Measurements from ENCODE around the gene SUV39H1.
"Not testable (repeated sequence)": the region's sequence is repeated elsewhere in the genome, so short reads cannot be mapped to it uniquely, and the experiment has no call there.

Gene SUV39H1

DNA sequence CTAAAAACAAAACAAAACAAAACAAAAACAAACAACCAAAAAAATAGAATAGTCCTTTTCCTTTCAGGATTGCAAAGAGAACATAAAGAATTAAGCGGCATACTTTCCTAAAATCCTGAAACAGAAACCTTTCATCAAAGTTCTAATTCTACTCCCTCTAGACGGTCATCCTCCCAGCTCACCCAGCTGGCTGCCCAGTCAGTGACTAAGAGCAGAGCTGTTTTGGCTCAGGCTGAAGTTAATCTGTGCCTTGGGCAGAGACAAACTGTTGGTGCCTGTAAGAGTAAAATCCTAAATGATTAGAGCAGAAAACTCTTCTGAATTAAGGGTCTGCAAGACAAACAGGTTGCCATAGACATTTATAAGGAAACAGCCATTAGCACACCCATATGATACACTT is 30.5 kb upstream of the SUV39H1 start:
- Histone ChIP-seq H3K4me2 (ENCODE audit: low read length) (no peak overlapping the region), H4K8ac (ENCODE audit: low read depth, low read length) (no peak overlapping the region), H3K4me1 (ENCODE audit: control insufficient read depth in 1 of 2, insufficient read depth in 2 of 2, low read length in 2 of 2) (no peaks in the 10 kb centered on the region), H2AFZ (ENCODE audit: insufficient read depth, low read length, poor library complexity) (no peak overlapping the region), H3K27ac (ENCODE audit: low read depth, low read length) (no peak overlapping the region), H3K36me3 (ENCODE audit: control insufficient read depth in 1 of 2, insufficient read depth in 2 of 2, low read length in 2 of 2) (no peaks in the 10 kb centered on the region), H3K14ac (ENCODE audit: low read length) (no peak overlapping the region), H4K12ac (ENCODE audit: low read depth, low read length) (no peak overlapping the region), H2BK12ac (ENCODE audit: low read length) (no peak overlapping the region), H3K27me3 (ENCODE audit: insufficient read depth, low read length) (no peaks in the 10 kb centered on the region), H2BK120ac (ENCODE audit: insufficient read depth, low read length, poor library complexity) (no peak overlapping the region), H3K4me3 (ENCODE audit: low read depth, low read length) (no peak overlapping the region), H3K23ac (ENCODE audit: low read length) (no peak overlapping the region), H3K79me1 (ENCODE audit: low read length) (no peaks in the 10 kb centered on the region), H4K91ac (ENCODE audit: low read depth, low read length) (no peak overlapping the region), H3K18ac (ENCODE audit: low read length) (no peak overlapping the region), H3K9me3 (ENCODE audit: insufficient read depth, low read depth, low read length) (no peaks in the 10 kb centered on the region), H2BK5ac (ENCODE audit: low read depth, low read length, poor library complexity) (no peak overlapping the region), H3K9ac (ENCODE audit: low read length) (no peak overlapping the region), H3K4ac (ENCODE audit: low read depth, low read length) (no peak overlapping the region), H2AK5ac (ENCODE audit: low read length) (no peak overlapping the region), H3K79me2 (ENCODE audit: control insufficient read depth, insufficient read depth, low read length, poor library complexity) (no peaks in the 10 kb centered on the region)
- DNase-seq, result no peak
- WGBS (ENCODE audit: extremely low coverage, insufficient coverage, insufficient read length), result no CpG with 5 or more reads among the region's 2 CpGs

DNA sequence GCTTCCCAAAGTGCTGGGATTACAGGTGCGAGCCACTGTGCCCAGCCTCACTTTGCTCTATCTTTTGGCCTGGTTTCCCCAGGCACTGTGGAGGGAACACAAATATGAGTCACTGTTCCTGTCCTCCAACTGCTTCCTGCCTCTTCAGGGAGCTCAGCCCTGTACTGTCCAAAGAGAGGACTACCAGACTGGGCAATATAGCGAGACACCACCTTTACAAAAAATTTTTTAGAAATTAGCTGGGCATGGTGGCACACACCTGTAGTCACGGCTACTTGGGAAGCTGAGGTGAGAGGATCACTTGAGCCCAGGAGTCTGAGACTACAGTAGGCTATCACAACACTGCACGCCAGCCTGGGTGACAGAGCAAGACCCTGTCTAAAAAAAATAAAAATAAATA is 29.9 kb upstream of the SUV39H1 start:
- Histone ChIP-seq H2BK120ac (ENCODE audit: insufficient read depth, low read length, poor library complexity) (no peak overlapping the region), H3K4me3 (ENCODE audit: low read depth, low read length) (no peak overlapping the region), H3K79me1 (ENCODE audit: low read length) (no peaks in the 10 kb centered on the region), H2AFZ (ENCODE audit: insufficient read depth, low read length, poor library complexity) (no peak overlapping the region), H4K91ac (ENCODE audit: low read depth, low read length) (no peak overlapping the region), H3K27me3 (ENCODE audit: insufficient read depth, low read length) (no peaks in the 10 kb centered on the region), H3K79me2 (ENCODE audit: control insufficient read depth, insufficient read depth, low read length, poor library complexity) (no peaks in the 10 kb centered on the region), H3K4me2 (ENCODE audit: low read length) (no peak overlapping the region), H4K8ac (ENCODE audit: low read depth, low read length) (no peak overlapping the region), H3K36me3 (ENCODE audit: control insufficient read depth in 1 of 2, insufficient read depth in 2 of 2, low read length in 2 of 2) (no peaks in the 10 kb centered on the region), H2BK5ac (ENCODE audit: low read depth, low read length, poor library complexity) (no peak overlapping the region), H3K27ac (ENCODE audit: low read depth, low read length) (no peak overlapping the region), H3K4ac (ENCODE audit: low read depth, low read length) (no peak overlapping the region), H3K23ac (ENCODE audit: low read length) (no peak overlapping the region), H4K12ac (ENCODE audit: low read depth, low read length) (no peak overlapping the region), H2BK12ac (ENCODE audit: low read length) (no peak overlapping the region), H3K4me1 (ENCODE audit: control insufficient read depth in 1 of 2, insufficient read depth in 2 of 2, low read length in 2 of 2) (no peaks in the 10 kb centered on the region), H3K18ac (ENCODE audit: low read length) (no peak overlapping the region), H3K9me3 (ENCODE audit: insufficient read depth, low read depth, low read length) (no peaks in the 10 kb centered on the region), H3K14ac (ENCODE audit: low read length) (no peak overlapping the region), H3K9ac (ENCODE audit: low read length) (no peak overlapping the region), H2AK5ac (ENCODE audit: low read length) (no peak overlapping the region)
- WGBS (ENCODE audit: extremely low coverage, insufficient coverage, insufficient read length), result no CpG with 5 or more reads among the region's 4 CpGs
- no peak for DNase-seq

- Histone ChIP-seq H3K36me3 (ENCODE audit: control insufficient read depth in 1 of 2, insufficient read depth in 2 of 2, low read length in 2 of 2) (no peaks in the 10 kb centered on the region), H3K4ac (ENCODE audit: low read depth, low read length) (no peak overlapping the region), H3K18ac (ENCODE audit: low read length) (no peak overlapping the region), H4K12ac (ENCODE audit: low read depth, low read length) (no peak overlapping the region), H2AFZ (ENCODE audit: insufficient read depth, low read length, poor library complexity) (no peak overlapping the region), H2BK5ac (ENCODE audit: low read depth, low read length, poor library complexity) (no peak overlapping the region), H4K8ac (ENCODE audit: low read depth, low read length) (no peak overlapping the region), H3K79me1 (ENCODE audit: low read length) (no peaks in the 10 kb centered on the region), H2BK12ac (ENCODE audit: low read length) (no peak overlapping the region), H3K79me2 (ENCODE audit: control insufficient read depth, insufficient read depth, low read length, poor library complexity) (no peaks in the 10 kb centered on the region), H4K91ac (ENCODE audit: low read depth, low read length) (no peak overlapping the region), H2AK5ac (ENCODE audit: low read length) (no peak overlapping the region), H3K9ac (ENCODE audit: low read length) (no peak overlapping the region), H3K4me2 (ENCODE audit: low read length) (no peak overlapping the region), H3K23ac (ENCODE audit: low read length) (no peak overlapping the region), H3K27ac (ENCODE audit: low read depth, low read length) (no peak overlapping the region), H3K4me3 (ENCODE audit: low read depth, low read length) (no peak overlapping the region), H3K4me1 (ENCODE audit: control insufficient read depth in 1 of 2, insufficient read depth in 2 of 2, low read length in 2 of 2) (no peaks in the 10 kb centered on the region), H3K9me3 (ENCODE audit: insufficient read depth, low read depth, low read length) (no peaks in the 10 kb centered on the region), H3K14ac (ENCODE audit: low read length) (no peak overlapping the region), H2BK120ac (ENCODE audit: insufficient read depth, low read length, poor library complexity) (no peak overlapping the region), H3K27me3 (ENCODE audit: insufficient read depth, low read length) (no peaks in the 10 kb centered on the region)
- WGBS (ENCODE audit: extremely low coverage, insufficient coverage, insufficient read length), result no CpG with 5 or more reads among the region's 4 CpGs
- no peak for DNase-seq
Measured at GRCh38 chrX:48667509-48667908, 29.0 kb upstream of the SUV39H1 start.

GRCh38 chrX:48668187-48668586 is 28.3 kb upstream of the SUV39H1 start:
- not testable (repeated sequence) for H3K14ac ChIP-seq (ENCODE audit: low read length); H3K36me3 ChIP-seq (ENCODE audit: control insufficient read depth in 1 of 2, insufficient read depth in 2 of 2, low read length in 2 of 2); H3K4me1 ChIP-seq (ENCODE audit: control insufficient read depth in 1 of 2, insufficient read depth in 2 of 2, low read length in 2 of 2); H3K9me3 ChIP-seq (ENCODE audit: insufficient read depth, low read depth, low read length); H2BK5ac ChIP-seq (ENCODE audit: low read depth, low read length, poor library complexity); H2BK12ac ChIP-seq (ENCODE audit: low read length); H3K79me2 ChIP-seq (ENCODE audit: control insufficient read depth, insufficient read depth, low read length, poor library complexity); H3K18ac ChIP-seq (ENCODE audit: low read length); DNase-seq; H4K91ac ChIP-seq (ENCODE audit: low read depth, low read length); H3K23ac ChIP-seq (ENCODE audit: low read length); H3K4ac ChIP-seq (ENCODE audit: low read depth, low read length); H4K12ac ChIP-seq (ENCODE audit: low read depth, low read length); H3K79me1 ChIP-seq (ENCODE audit: low read length); H2AFZ ChIP-seq (ENCODE audit: insufficient read depth, low read length, poor library complexity); H3K9ac ChIP-seq (ENCODE audit: low read length); H2BK120ac ChIP-seq (ENCODE audit: insufficient read depth, low read length, poor library complexity); H3K27ac ChIP-seq (ENCODE audit: low read depth, low read length); H4K8ac ChIP-seq (ENCODE audit: low read depth, low read length); H3K4me2 ChIP-seq (ENCODE audit: low read length); H3K4me3 ChIP-seq (ENCODE audit: low read depth, low read length); H2AK5ac ChIP-seq (ENCODE audit: low read length); H3K27me3 ChIP-seq (ENCODE audit: insufficient read depth, low read length)
- no CpG with 5 or more reads among the region's 11 CpGs for WGBS (ENCODE audit: extremely low coverage, insufficient coverage, insufficient read length)

Measured in trophoblast cell (in vitro differentiated cells and primary cell).